ENCODE results near the gene OR5K2.

The OR5K2 gene

DNA sequence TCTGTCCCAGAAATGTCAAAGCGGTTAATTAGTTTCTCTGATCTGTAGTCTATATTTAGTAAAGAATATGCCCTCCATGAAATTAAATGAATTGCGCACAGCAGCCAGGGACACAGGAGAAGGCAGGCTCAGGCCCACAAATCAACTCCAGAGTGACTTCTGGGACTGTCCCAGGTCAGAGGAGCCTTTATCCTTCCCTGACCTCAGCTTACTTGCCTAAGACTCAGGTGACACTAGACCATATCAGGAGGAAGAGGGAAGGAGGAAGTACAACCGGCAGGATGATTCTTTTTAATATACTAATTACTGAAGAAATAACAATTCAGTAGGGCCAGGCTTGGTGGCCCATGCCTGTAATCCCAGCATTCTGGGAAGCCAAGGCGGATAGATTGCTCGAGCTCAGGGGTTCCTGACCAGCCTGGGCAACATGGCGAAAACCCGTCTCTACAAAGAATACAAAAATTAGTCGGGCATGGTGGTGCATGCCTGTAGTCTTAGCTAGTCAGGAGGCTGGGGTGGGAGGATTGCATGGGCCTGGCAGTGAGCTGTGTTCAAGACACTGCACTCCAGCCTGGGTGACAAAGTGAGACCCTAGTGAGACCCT lies 32.5 kb downstream of the OR5K2 start:
- TF ChIP-seq, protein P1, sequence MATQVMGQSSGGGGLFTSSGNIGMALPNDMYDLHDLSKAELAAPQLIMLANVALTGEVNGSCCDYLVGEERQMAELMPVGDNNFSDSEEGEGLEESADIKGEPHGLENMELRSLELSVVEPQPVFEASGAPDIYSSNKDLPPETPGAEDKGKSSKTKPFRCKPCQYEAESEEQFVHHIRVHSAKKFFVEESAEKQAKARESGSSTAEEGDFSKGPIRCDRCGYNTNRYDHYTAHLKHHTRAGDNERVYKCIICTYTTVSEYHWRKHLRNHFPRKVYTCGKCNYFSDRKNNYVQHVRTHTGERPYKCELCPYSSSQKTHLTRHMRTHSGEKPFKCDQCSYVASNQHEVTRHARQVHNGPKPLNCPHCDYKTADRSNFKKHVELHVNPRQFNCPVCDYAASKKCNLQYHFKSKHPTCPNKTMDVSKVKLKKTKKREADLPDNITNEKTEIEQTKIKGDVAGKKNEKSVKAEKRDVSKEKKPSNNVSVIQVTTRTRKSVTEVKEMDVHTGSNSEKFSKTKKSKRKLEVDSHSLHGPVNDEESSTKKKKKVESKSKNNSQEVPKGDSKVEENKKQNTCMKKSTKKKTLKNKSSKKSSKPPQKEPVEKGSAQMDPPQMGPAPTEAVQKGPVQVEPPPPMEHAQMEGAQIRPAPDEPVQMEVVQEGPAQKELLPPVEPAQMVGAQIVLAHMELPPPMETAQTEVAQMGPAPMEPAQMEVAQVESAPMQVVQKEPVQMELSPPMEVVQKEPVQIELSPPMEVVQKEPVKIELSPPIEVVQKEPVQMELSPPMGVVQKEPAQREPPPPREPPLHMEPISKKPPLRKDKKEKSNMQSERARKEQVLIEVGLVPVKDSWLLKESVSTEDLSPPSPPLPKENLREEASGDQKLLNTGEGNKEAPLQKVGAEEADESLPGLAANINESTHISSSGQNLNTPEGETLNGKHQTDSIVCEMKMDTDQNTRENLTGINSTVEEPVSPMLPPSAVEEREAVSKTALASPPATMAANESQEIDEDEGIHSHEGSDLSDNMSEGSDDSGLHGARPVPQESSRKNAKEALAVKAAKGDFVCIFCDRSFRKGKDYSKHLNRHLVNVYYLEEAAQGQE (IDR thresholded peaks at IDR 0.05; ENCODE audit: insufficient read depth in 1 of 2, low read depth in 2 of 2, low read length in 2 of 2): no peak
- TF ChIP-seq FOXP2 (optimal IDR thresholded peaks at IDR 0.05; ENCODE audit: borderline replicate concordance, extremely low read depth, extremely low read length, insufficient read depth): no peak
- TF ChIP-seq POLR2AphosphoS5 (IDR thresholded peaks at IDR 0.05; ENCODE audit: low read depth, low read length): no peak
- no peak for TF ChIP-seq TAF1 (IDR thresholded peaks at IDR 0.05; ENCODE audit: borderline replicate concordance, insufficient read depth, low read length)
- no peak for TF ChIP-seq SIN3A (IDR thresholded peaks at IDR 0.05; ENCODE audit: borderline replicate concordance, insufficient read depth, low read length)

DNA sequence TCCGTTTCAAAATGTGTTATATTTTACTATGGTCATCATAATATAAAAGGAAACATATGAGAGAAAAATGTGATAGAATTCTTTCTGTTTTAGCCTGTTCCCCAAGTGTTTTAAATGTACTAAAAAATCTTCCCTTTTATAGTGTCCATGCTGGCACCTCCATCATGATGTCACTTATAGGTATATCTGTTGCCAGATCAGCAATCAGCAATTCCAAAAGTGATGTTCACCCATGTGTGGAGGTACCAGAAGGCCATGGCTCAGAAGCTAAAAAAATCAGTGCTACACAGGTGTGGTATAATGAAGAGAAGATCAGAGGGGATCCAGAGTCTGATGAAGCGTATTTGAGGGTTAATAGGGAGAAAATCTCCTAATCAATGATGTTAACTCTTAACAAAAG lies 33.2 kb downstream of the OR5K2 start:
- no peak for TF ChIP-seq TAF1 (IDR thresholded peaks at IDR 0.05; ENCODE audit: borderline replicate concordance, insufficient read depth, low read length)
- TF ChIP-seq, protein P1 (IDR thresholded peaks at IDR 0.05; ENCODE audit: insufficient read depth in 1 of 2, low read depth in 2 of 2, low read length in 2 of 2): no peak
- no peak for TF ChIP-seq FOXP2 (optimal IDR thresholded peaks at IDR 0.05; ENCODE audit: borderline replicate concordance, extremely low read depth, extremely low read length, insufficient read depth)

DNA sequence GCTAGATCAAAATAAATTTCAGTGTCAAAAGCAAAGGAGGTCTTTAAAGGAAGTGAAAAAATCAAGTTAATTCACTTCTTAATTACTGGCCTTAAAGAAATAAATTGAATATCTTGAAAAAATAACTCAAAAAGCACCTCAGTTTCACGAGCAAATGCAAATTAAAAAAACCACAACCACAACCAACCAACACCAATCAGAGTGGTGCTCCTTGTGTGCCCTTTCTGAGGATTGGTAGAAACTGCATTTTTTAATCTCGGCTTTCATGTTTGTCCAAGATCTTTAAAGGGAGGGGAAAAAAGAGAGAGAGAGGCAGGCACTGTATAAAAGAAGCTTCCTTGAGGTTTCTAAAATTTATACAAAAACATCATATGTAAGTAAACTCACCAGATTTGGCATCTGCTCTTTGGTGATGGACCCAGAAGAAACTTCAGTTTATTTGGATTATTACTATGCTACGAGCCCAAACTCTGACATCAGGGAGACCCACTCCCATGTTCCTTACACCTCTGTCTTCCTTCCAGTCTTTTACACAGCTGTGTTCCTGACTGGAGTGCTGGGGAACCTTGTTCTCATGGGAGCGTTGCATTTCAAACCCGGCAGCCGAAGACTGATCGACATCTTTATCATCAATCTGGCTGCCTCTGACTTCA lies 34.3 kb downstream of the OR5K2 start, which contains the start of gene GPR15:
GPR15 (plus strand) TSS at position 357 of the 653 bp plus-strand sequence; CDS start at position 413, 56 bp downstream.
- TF ChIP-seq, protein P1 (IDR thresholded peaks at IDR 0.05; ENCODE audit: insufficient read depth in 1 of 2, low read depth in 2 of 2, low read length in 2 of 2): no peak
- TF ChIP-seq TAF1 (IDR thresholded peaks at IDR 0.05; ENCODE audit: borderline replicate concordance, insufficient read depth, low read length): no peak
- no peak for TF ChIP-seq FOXP2 (optimal IDR thresholded peaks at IDR 0.05; ENCODE audit: borderline replicate concordance, extremely low read depth, extremely low read length, insufficient read depth)
- no peak for TF ChIP-seq SIN3A (IDR thresholded peaks at IDR 0.05; ENCODE audit: borderline replicate concordance, insufficient read depth, low read length)
- no peak for TF ChIP-seq POLR2AphosphoS5 (IDR thresholded peaks at IDR 0.05; ENCODE audit: low read depth, low read length)

DNA sequence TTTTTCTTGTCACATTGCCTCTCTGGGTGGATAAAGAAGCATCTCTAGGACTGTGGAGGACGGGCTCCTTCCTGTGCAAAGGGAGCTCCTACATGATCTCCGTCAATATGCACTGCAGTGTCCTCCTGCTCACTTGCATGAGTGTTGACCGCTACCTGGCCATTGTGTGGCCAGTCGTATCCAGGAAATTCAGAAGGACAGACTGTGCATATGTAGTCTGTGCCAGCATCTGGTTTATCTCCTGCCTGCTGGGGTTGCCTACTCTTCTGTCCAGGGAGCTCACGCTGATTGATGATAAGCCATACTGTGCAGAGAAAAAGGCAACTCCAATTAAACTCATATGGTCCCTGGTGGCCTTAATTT lies 34.8 kb downstream of the OR5K2 start:
- TF ChIP-seq SIN3A (IDR thresholded peaks at IDR 0.05; ENCODE audit: borderline replicate concordance, insufficient read depth, low read length) (no peak), TAF1 (IDR thresholded peaks at IDR 0.05; ENCODE audit: borderline replicate concordance, insufficient read depth, low read length) (no peak), FOXP2 (optimal IDR thresholded peaks at IDR 0.05; ENCODE audit: borderline replicate concordance, extremely low read depth, extremely low read length, insufficient read depth) (no peak), POLR2AphosphoS5 (IDR thresholded peaks at IDR 0.05; ENCODE audit: low read depth, low read length) (no peak)
- TF ChIP-seq, protein P1 (IDR thresholded peaks at IDR 0.05; ENCODE audit: insufficient read depth in 1 of 2, low read depth in 2 of 2, low read length in 2 of 2): no peak

All from PFSK-1 (cell line).